BJ (cell line): ENCODE measurements around the gene FGGY. TPM values are rescaled to one million over a fixed set of nuclear protein-coding genes. Genes with fewer than 3 reads are reported as not detected.

Experiments used
- CTCF ChIA-PET: fragments of 350-600 bp; formaldehyde crosslinking; extraction: SDS; loops from one replicate; lab custom pipeline; 2021; ENCODE audit warnings: antibody characterized with exemption, inconsistent platforms; lab: Yijun Ruan, JAX
- POLR2A ChIA-PET: fragments of 300-600 bp; sonication (Branson Sonifier 250); formaldehyde crosslinking; extraction: SDS; loops from one replicate; lab custom pipeline; 2021; ENCODE audit warnings: antibody characterized with exemption; lab: Charles Lee
- DNase-seq: peaks from one replicate; pipeline ENCODE4 v3.0.0-alpha.2; 2011; ENCODE audit warnings: low read depth
- H3K27me3 ChIP-seq: 2 replicates; pipeline ENCODE4 v1.6.0; 2011; ENCODE audit warnings: low read length; ENCODE audit not compliant: control insufficient read depth, insufficient read depth
- H3K36me3 ChIP-seq: 2 replicates; pipeline ENCODE4 v1.5.1; 2011; ENCODE audit warnings: low read length; ENCODE audit not compliant: control insufficient read depth, insufficient read depth
- H3K4me3 ChIP-seq: 2 replicates; pipeline ENCODE4 v1.5.1; 2011; ENCODE audit warnings: low read depth, mild to moderate bottlenecking, control low read depth, low read length
- polyA plus RNA-seq: library from polyadenylated mRNA; depleted of rRNA; stranded (reverse); fragments of >200 nt; gene quantifications from 2 replicates; pipeline ENCODE4 v1.2.3, GENCODE V29; 2011
- TF ChIP-seq, protein P1 (sequence below): IDR thresholded peaks from 2 replicates; pipeline ENCODE4 v1.5.1; 2011; ENCODE audit warnings: low read depth, mild to moderate bottlenecking, control low read depth, inconsistent platforms, low read length, moderate library complexity; ENCODE audit not compliant: insufficient read depth

FGGY gene
- polyA plus RNA-seq, 1 experiment = 9.9 TPM

GRCh38 chr1:59411147-59411546 is 114.3 kb downstream of the FGGY start:
- DNase-seq = no peak
- Histone ChIP-seq H3K27me3 (no peaks in the 10 kb centered on the region), H3K4me3 (no peak overlapping the region), H3K36me3 (no peaks in the 10 kb centered on the region)
- ChIA-PET CTCF (no interaction called here), POLR2A (no interaction called here)
- TF ChIP-seq, protein P1, sequence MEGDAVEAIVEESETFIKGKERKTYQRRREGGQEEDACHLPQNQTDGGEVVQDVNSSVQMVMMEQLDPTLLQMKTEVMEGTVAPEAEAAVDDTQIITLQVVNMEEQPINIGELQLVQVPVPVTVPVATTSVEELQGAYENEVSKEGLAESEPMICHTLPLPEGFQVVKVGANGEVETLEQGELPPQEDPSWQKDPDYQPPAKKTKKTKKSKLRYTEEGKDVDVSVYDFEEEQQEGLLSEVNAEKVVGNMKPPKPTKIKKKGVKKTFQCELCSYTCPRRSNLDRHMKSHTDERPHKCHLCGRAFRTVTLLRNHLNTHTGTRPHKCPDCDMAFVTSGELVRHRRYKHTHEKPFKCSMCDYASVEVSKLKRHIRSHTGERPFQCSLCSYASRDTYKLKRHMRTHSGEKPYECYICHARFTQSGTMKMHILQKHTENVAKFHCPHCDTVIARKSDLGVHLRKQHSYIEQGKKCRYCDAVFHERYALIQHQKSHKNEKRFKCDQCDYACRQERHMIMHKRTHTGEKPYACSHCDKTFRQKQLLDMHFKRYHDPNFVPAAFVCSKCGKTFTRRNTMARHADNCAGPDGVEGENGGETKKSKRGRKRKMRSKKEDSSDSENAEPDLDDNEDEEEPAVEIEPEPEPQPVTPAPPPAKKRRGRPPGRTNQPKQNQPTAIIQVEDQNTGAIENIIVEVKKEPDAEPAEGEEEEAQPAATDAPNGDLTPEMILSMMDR = no peak

- Histone ChIP-seq H3K36me3 (no peaks in the 10 kb centered on the region), H3K27me3 (no peaks in the 10 kb centered on the region), H3K4me3 (no peak overlapping the region)
- no peak for DNase-seq
- ChIA-PET POLR2A (no interaction called here), CTCF (no interaction called here)
- TF ChIP-seq, protein P1 = no peak
These were observed 115.9 kb downstream of the FGGY start for GRCh38 chr1:59412718-59413326.

GRCh38 chr1:59413327-59413720 is 116.4 kb downstream of the FGGY start:
- ChIA-PET CTCF (no interaction called here), POLR2A (no interaction called here)
- H3K27me3 ChIP-seq = no peaks in the 10 kb centered on the region
- H3K4me3 ChIP-seq = no peak overlapping the region
- DNase-seq = no peak
- H3K36me3 ChIP-seq = no peaks in the 10 kb centered on the region
- TF ChIP-seq, protein P1 = no peak

- ChIA-PET POLR2A (interaction anchor here (0.6 kb wide), 1 partner anchor 118 kb away, joined by 3 read pairs; the partner anchor contains the start of gene FGGY), CTCF (interaction anchor here (0.7 to 1.5 kb wide), 3 partner anchors 11 to 19 kb away, joined by 3 to 8 read pairs (median 3); no protein-coding TSS in a partner anchor)
These were observed 117.7 kb downstream of the FGGY start for GRCh38 chr1:59414406-59415133.

More at GRCh38 chr1:59414406-59415133, 117.7 kb downstream of the FGGY start:
- peak; percentile 51 for DNase-seq
- Histone ChIP-seq H3K4me3 (no peak overlapping the region), H3K36me3 (no peaks in the 10 kb centered on the region), H3K27me3 (no peaks in the 10 kb centered on the region)
- TF ChIP-seq, protein P1 = no peak
